ENCODE results near the gene ABR.

DNA sequence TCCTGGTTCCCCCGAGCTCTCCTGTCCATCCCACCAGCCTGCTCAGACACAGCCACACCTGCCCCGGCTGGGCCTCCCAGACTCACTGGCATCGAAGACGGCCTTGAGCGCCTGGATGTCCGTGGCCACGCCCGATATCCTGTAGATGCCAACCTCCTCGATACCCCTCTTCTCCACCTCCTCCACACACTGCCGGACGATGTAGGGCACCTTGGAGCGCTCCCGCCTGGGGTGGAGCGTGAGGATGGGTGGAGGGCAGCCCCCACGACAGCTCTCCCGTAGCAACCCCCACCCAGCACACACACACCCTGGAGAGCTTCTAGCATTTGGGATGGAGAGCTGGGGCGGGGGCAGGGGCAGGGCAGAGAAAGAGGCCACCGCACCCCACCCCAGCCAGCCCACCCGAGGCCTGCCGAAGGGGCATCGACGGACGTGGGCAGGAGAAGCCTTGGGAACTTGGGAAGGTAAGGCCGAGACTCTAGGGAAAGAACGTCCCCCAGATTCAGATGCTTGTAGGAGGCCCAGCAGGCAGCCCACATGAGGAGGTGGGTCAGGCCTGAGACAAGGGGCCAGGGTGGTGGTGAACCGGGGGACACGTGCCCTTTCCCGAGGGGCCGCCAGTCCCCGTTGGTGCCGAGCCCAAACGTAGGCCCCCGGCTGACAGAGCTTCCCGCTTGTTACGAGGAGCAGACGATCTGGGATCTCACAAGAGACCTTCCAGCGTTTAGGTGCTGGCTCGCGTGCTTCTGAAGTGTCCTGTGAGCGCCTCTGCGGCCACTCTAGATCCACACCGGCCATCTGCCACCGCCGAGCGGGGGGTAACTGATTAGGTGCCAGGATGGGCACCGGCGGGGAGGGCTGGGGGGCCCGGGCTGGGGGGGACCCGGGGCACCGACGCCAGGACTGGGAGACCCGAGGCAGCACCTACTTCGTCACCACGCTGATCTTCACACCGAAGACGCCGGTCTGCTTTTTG lies 167.7 kb downstream of the ABR start:
- TF ChIP-seq, protein P1, sequence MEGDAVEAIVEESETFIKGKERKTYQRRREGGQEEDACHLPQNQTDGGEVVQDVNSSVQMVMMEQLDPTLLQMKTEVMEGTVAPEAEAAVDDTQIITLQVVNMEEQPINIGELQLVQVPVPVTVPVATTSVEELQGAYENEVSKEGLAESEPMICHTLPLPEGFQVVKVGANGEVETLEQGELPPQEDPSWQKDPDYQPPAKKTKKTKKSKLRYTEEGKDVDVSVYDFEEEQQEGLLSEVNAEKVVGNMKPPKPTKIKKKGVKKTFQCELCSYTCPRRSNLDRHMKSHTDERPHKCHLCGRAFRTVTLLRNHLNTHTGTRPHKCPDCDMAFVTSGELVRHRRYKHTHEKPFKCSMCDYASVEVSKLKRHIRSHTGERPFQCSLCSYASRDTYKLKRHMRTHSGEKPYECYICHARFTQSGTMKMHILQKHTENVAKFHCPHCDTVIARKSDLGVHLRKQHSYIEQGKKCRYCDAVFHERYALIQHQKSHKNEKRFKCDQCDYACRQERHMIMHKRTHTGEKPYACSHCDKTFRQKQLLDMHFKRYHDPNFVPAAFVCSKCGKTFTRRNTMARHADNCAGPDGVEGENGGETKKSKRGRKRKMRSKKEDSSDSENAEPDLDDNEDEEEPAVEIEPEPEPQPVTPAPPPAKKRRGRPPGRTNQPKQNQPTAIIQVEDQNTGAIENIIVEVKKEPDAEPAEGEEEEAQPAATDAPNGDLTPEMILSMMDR (IDR thresholded peaks at IDR 0.05; ENCODE audit: borderline replicate concordance, extremely low read depth, low read length, poor library complexity, severe bottlenecking): no peak
- TF ChIP-seq EZH2 (IDR thresholded peaks at IDR 0.05; ENCODE audit: borderline replicate concordance, low read depth, low read length, severe bottlenecking): no peak

Data from DND-41 (cell line).